Transverse colon (tissue), 4 donors: ENCODE results near the gene FCF1. TPM values are rescaled to one million over a fixed set of nuclear protein-coding genes. Genes with fewer than 3 reads are reported as not detected.

Source experiments
- DNase-seq: peaks from one replicate; pipeline ENCODE4 v3.0.0-alpha.2; 2019
- H3K27ac ChIP-seq, 4 donors: fragments of 200-600 bp; sonication (generic); 2 replicates each; pipeline ENCODE4 v1.5.1; 2016 to 2018; ENCODE audit warnings: inconsistent platforms in 4 of 4
- H3K27me3 ChIP-seq: fragments of 200-600 bp; sonication (generic); 2 replicates; pipeline ENCODE4 v1.5.1; 2017; ENCODE audit warnings: inconsistent platforms
- H3K36me3 ChIP-seq, 4 donors: fragments of 200-600 bp; sonication (generic); 2 replicates each; pipeline ENCODE4 v1.5.1; 2017 to 2019; ENCODE audit warnings: inconsistent platforms in 4 of 4
- H3K4me1 ChIP-seq, 4 donors: fragments of 200-600 bp; sonication (generic); 2 replicates each; pipeline ENCODE4 v1.5.1; 2017 to 2020; ENCODE audit warnings: inconsistent platforms in 4 of 4
- H3K4me3 ChIP-seq, 4 donors: fragments of 200-600 bp; sonication (generic); 1 replicate in 1 of 4; 2 replicates in 3 of 4; pipeline versions ENCODE4 v1.5.1 to v1.6.1; 2017 to 2019; ENCODE audit warnings: inconsistent platforms in 4 of 4
- H3K9me3 ChIP-seq, 2 donors: fragments of 200-600 bp; sonication (generic); 2 replicates each; pipeline ENCODE4 v1.5.1; 2017 to 2019; ENCODE audit warnings: inconsistent platforms in 2 of 2
- CTCF ChIP-seq, 5 experiments: fragments of 200-600 bp in 3 of 5; fragments of 450-650 bp in 2 of 5; sonication (generic) in 3 of 5; IDR thresholded peaks; 1 replicate in 2 of 5; 2 replicates in 3 of 5; pipeline ENCODE4 v1.5.1; 2016 to 2017; ENCODE audit warnings: antibody characterized with exemption in 5 of 5, inconsistent platforms in 3 of 5, mild to moderate bottlenecking in 2 of 5, moderate library complexity in 1 of 5
- EP300 ChIP-seq: sonication (generic); formaldehyde crosslinking; IDR thresholded peaks from one replicate; pipeline ENCODE4 v1.6.1; 2017; ENCODE audit warnings: antibody characterized with exemption, low read depth
- POLR2A ChIP-seq: fragments of 450-650 bp; IDR thresholded peaks from one replicate; pipeline ENCODE4 v1.6.1; 2016; ENCODE audit warnings: antibody characterized with exemption, mild to moderate bottlenecking, moderate library complexity
- POLR2AphosphoS5 ChIP-seq, 3 donors: sonication (generic); formaldehyde crosslinking; IDR thresholded peaks; one replicate each; pipeline ENCODE4 v1.6.1; 2016; ENCODE audit warnings: antibody characterized with exemption in 3 of 3
- WGBS, 2 donors: methylation state at CpG; one replicate each; pipeline ENCODE4 v1.1.5; 2018; ENCODE audit warnings: low coverage in 1 of 2; 5-methylcytosine and 5-hydroxymethylcytosine counted together
- in situ Hi-C, 4 donors: fragments of 200-750 bp; cut with MboI; loops; one replicate each; pipeline versions ENCODE4 v1.15.0 to v1.15.1; 2017; ENCODE audit warnings: low sequenced_read_pairs in 3 of 4, low pct_ligation_motif_present in 1 of 4, low pct_unique_long_range_greater_than_20kb in 1 of 4
- intact Hi-C: fragments of 100-400 bp; cut with DNase I; formaldehyde crosslinking; loops from one replicate; pipeline ENCODE4 v1.15.1; 2023; ENCODE audit warnings: low total_unique reads
- total RNA-seq, 4 donors: library from RNA; depleted of rRNA; stranded (reverse); fragments of >200 nt; gene quantifications; one replicate each; pipeline ENCODE4 v1.1.0, GENCODE V29; 2016

FCF1 gene
- total RNA-seq, 4 donors from 2014 or later = 0.37 to 25.5 (median 15.6) TPM

GRCh38 chr14:74739293-74740030, 26.5 kb downstream of the FCF1 start:
- in situ Hi-C loops (no loop called here), intact Hi-C loops (no loop called here)
- TF ChIP-seq EP300 = no peak
- TF ChIP-seq POLR2A = no peak
- TF ChIP-seq POLR2AphosphoS5 (IDR thresholded peaks at IDR 0.05) = no peak
- no peak for TF ChIP-seq CTCF (IDR thresholded peaks at IDR 0.05)
- Histone ChIP-seq H3K4me1 (no peaks in the 10 kb centered on the region), H3K9me3 (no peaks in the 10 kb centered on the region), H3K27ac (no peak overlapping the region), H3K36me3 (peaks cover 0 to 15% (median 3%) of the 10 kb centered on the region in 4 donors), H3K4me3 (no peak overlapping the region), H3K27me3 (no peaks in the 10 kb centered on the region)
- 87 to 95% methylated on average over 8 of the region's 8 CpGs for WGBS, 2 donors
- DNase-seq = no peak

GRCh38 chr14:74747237-74747636, 34.3 kb downstream of the FCF1 start:
- H3K36me3 ChIP-seq = no peaks in the 10 kb centered on the region
- no peak for DNase-seq
- intact Hi-C loops = no loop called here
- no peaks in the 10 kb centered on the region for H3K4me1 ChIP-seq
- H3K9me3 ChIP-seq = no peaks in the 10 kb centered on the region
- WGBS, 2 donors = 94 to 100% methylated on average over 2 of the region's 2 CpGs
- no peak overlapping the region for H3K4me3 ChIP-seq
- no peaks in the 10 kb centered on the region for H3K27me3 ChIP-seq
- H3K27ac ChIP-seq = no peak overlapping the region
- TF ChIP-seq CTCF (IDR thresholded peaks at IDR 0.05) = no peak
- no peak for TF ChIP-seq POLR2AphosphoS5 (IDR thresholded peaks at IDR 0.05)
- no peak for TF ChIP-seq POLR2A
- TF ChIP-seq EP300 = no peak
- in situ Hi-C loops = no loop called here

DNA sequence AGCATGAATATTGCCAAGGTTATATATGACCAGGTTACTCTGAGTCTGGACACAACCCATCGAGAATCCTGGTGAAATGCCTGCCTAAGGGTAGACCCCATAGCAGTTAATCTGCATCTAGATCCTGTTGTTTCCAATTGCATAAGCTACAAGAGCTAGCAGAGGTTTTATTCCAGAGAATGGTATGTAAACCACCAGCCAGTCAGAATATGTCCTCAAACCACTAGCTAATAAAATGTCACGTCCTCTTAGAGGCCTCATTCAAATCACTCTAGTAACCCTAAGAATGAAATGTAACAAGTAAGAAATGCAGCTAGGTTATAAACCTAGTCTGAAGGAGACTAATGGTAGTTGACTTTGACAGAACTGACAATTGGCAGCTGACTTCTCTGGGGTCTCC, 41.2 kb downstream of the FCF1 start:
- WGBS, 2 donors = 69 to 90% methylated on average over 2 of the region's 2 CpGs
- in situ Hi-C loops = no loop called here
- intact Hi-C loops = no loop called here

DNA sequence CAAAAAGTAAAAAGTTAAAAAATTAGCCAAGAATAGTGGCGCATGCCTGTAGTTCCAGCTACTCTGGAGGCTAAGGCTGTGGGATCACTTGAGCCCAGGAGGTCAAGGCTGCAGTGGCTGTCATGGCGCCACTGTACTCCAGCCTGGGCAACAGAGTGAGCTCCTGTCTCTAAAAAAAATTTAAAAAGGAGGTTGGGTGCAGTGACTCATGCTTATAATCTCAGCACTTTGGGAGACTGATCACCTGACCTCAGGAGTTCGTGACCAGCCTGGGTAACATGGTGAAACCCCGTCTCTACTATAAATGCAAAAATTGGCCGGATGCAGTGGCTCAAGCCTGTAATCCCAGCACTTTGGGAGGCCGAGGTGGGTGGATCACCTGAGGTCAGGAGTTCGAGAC, 42.0 kb downstream of the FCF1 start:
- Histone ChIP-seq H3K27me3 (no peaks in the 10 kb centered on the region), H3K27ac (no peak overlapping the region), H3K9me3 (peaks cover 0 to 3% of the 10 kb centered on the region in 2 donors), H3K36me3 (no peaks in the 10 kb centered on the region), H3K4me3 (no peak overlapping the region), H3K4me1 (no peaks in the 10 kb centered on the region)
- intact Hi-C loops = no loop called here
- in situ Hi-C loops = no loop called here
- DNase-seq = no peak
- WGBS, 2 donors = 88 to 97% methylated on average over 4 to 7 of the region's 7 CpGs
- no peak for TF ChIP-seq CTCF (IDR thresholded peaks at IDR 0.05)
- no peak for TF ChIP-seq POLR2A
- TF ChIP-seq EP300 = no peak
- TF ChIP-seq POLR2AphosphoS5 (IDR thresholded peaks at IDR 0.05) = no peak

More for the DNA sequence above, 41.2 kb downstream of the FCF1 start:
- no peaks in the 10 kb centered on the region for H3K27me3 ChIP-seq
- TF ChIP-seq EP300 (no peak), POLR2AphosphoS5 (IDR thresholded peaks at IDR 0.05) (no peak), CTCF (IDR thresholded peaks at IDR 0.05) (no peak), POLR2A (no peak)
- H3K4me1 ChIP-seq = no peaks in the 10 kb centered on the region
- peaks cover 0 to 3% of the 10 kb centered on the region in 2 donors for H3K9me3 ChIP-seq
- DNase-seq = no peak
- no peak overlapping the region for H3K4me3 ChIP-seq
- no peaks in the 10 kb centered on the region for H3K36me3 ChIP-seq
- no peak overlapping the region for H3K27ac ChIP-seq
